GM12892 (cell line): ENCODE results near the gene KIRREL3.

Source experiments
- POLR2A ChIP-seq: IDR thresholded peaks from 2 replicates; pipeline ENCODE4 v1.6.1; 2011; ENCODE audit warnings: low read depth, low read length, control low read depth
- TAF1 ChIP-seq: IDR thresholded peaks from 2 replicates; pipeline ENCODE4 v1.6.1; 2011; ENCODE audit warnings: low read depth, mild to moderate bottlenecking, control low read depth, low read length, borderline replicate concordance

- TF ChIP-seq TAF1 (no peak), POLR2A (no peak)
These were observed 371.6 kb downstream of the KIRREL3 start for GRCh38 chr11:126628790-126629621.
